Neural progenitor cell (in vitro differentiated cells): Measurements from ENCODE around the gene KCNMA1.

Experiments used
- EZH2 ChIP-seq: fragments of 200-600 bp; sonication (generic); IDR thresholded peaks from 2 replicates; pipeline ENCODE4 v1.6.1; 2017; ENCODE audit warnings: antibody characterized with exemption, mild to moderate bottlenecking, moderate library complexity
- EZH2phosphoT487 ChIP-seq: fragments of 200-600 bp; sonication (generic); IDR thresholded peaks from 2 replicates; pipeline ENCODE4 v1.6.1; 2017; ENCODE audit warnings: antibody characterized with exemption
- TF ChIP-seq, protein P1 (sequence below): fragments of 200-600 bp; sonication (generic); IDR thresholded peaks from 2 replicates; pipeline ENCODE4 v1.5.1; 2017; ENCODE audit warnings: antibody characterized with exemption, mild to moderate bottlenecking

DNA sequence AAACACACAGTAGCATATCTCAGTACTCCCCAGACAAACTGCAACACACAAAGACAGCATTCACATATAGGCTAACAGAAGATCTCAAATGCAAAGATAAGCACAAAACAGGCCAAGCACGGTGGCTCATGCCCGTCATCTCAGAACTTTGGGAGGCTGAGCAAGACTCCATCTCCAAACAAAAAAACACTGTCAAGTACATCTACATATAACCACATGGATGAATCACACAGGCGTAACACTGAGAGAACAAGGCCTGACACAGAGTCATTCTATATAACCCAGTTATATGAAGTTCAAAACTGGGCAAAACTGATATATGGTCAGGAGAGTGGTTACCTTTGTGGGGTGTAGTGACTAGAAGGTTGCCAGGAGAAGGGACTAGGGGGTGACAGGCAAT, 506.4 kb downstream of the KCNMA1 start:
- TF ChIP-seq, protein P1, sequence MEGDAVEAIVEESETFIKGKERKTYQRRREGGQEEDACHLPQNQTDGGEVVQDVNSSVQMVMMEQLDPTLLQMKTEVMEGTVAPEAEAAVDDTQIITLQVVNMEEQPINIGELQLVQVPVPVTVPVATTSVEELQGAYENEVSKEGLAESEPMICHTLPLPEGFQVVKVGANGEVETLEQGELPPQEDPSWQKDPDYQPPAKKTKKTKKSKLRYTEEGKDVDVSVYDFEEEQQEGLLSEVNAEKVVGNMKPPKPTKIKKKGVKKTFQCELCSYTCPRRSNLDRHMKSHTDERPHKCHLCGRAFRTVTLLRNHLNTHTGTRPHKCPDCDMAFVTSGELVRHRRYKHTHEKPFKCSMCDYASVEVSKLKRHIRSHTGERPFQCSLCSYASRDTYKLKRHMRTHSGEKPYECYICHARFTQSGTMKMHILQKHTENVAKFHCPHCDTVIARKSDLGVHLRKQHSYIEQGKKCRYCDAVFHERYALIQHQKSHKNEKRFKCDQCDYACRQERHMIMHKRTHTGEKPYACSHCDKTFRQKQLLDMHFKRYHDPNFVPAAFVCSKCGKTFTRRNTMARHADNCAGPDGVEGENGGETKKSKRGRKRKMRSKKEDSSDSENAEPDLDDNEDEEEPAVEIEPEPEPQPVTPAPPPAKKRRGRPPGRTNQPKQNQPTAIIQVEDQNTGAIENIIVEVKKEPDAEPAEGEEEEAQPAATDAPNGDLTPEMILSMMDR, result no peak
- TF ChIP-seq EZH2phosphoT487, result no peak
- no peak for TF ChIP-seq EZH2
